GM18505 (cell line): ENCODE data around the gene NKX1-1.
"Not testable (repeated sequence)": the region's sequence is repeated elsewhere in the genome, so short reads cannot be mapped to it uniquely, and the experiment has no call there.

Experiments
- ATAC-seq: cut with Tn5 transposase; IDR thresholded peaks from one replicate; pipeline ENCODE4 v1.9.1; 2021; ENCODE audit not compliant: unreplicated experiment
- POLR2A ChIP-seq: IDR thresholded peaks from 4 replicates; pipeline ENCODE4 v1.6.1; 2011; ENCODE audit warnings: borderline replicate concordance; ENCODE audit not compliant: insufficient read depth, insufficient read length; ENCODE audit errors: extremely low read depth

NKX1-1 gene

GRCh38 chr4:1373892-1374705, 32.1 kb downstream of the NKX1-1 start:
- no peak for ATAC-seq

GRCh38 chr4:1372576-1372975, 33.7 kb downstream of the NKX1-1 start:
- ATAC-seq, result not testable (repeated sequence)

More at GRCh38 chr4:1373892-1374705, 32.1 kb downstream of the NKX1-1 start:
- TF ChIP-seq POLR2A, result no peak

- no peak for TF ChIP-seq POLR2A
- no peak for ATAC-seq
Observed at GRCh38 chr4:1371176-1372165, 34.8 kb downstream of the NKX1-1 start.

GRCh38 chr4:1370321-1371124, 35.7 kb downstream of the NKX1-1 start:
- ATAC-seq, result no peak

GRCh38 chr4:1369479-1370079, 36.7 kb downstream of the NKX1-1 start:
- no peak for ATAC-seq
- TF ChIP-seq POLR2A, result no peak

More at GRCh38 chr4:1370321-1371124, 35.7 kb downstream of the NKX1-1 start:
- TF ChIP-seq POLR2A, result no peak

GRCh38 chr4:1369091-1369450, 37.2 kb downstream of the NKX1-1 start:
- ATAC-seq, result no peak
- no peak for TF ChIP-seq POLR2A

GRCh38 chr4:1368421-1369090, 37.7 kb downstream of the NKX1-1 start:
- no peak for TF ChIP-seq POLR2A
- no peak for ATAC-seq

GRCh38 chr4:1367936-1368289, 38.3 kb downstream of the NKX1-1 start:
- ATAC-seq, result no peak
- no peak for TF ChIP-seq POLR2A

GRCh38 chr4:1367230-1367935, 38.9 kb downstream of the NKX1-1 start:
- ATAC-seq, result no peak
- TF ChIP-seq POLR2A, result no peak

GRCh38 chr4:1366371-1367229, 39.6 kb downstream of the NKX1-1 start:
- TF ChIP-seq POLR2A, result no peak
- no peak for ATAC-seq

GRCh38 chr4:1365271-1366178, 40.7 kb downstream of the NKX1-1 start:
- no peak for TF ChIP-seq POLR2A
- ATAC-seq, result no peak
